Measurements from ENCODE around the gene KLHL33. TPM values are rescaled to one million over a fixed set of nuclear protein-coding genes. Genes with fewer than 3 reads are reported as not detected.

The KLHL33 gene
- polyA plus RNA-seq, 1 donor from 2014 or later, result not detected

DNA sequence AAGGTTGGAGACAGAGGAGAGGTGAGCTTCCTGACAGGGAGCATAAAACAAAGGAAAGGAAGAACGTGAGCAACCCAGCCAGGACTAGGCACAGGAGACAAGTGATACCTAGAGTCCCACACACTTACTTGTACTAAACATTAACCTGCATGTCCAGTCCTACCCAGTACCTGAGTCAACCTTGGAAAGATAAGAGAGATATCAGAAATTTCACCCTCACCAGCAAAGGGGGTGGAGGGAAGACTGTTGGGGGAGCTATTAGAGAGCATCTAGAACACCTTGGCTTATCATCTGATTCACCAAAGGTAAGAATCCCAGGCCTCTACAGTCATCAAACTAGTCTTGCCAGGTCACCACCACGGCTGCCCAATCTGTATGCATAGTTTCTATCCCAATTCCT lies 11.1 kb downstream of the KLHL33 start:
- Histone ChIP-seq H4K20me1 (ENCODE audit: insufficient read depth) (no peaks in the 10 kb centered on the region), H3K9me3 (ENCODE audit: low read length) (no peaks in the 10 kb centered on the region), H3K36me3 (ENCODE audit: insufficient read depth, low read length) (no peaks in the 10 kb centered on the region), H3K4me3 (ENCODE audit: low read length) (no peak overlapping the region), H3F3A (ENCODE audit: insufficient read depth, low read length, poor library complexity, severe bottlenecking) (no peaks in the 10 kb centered on the region), H3K4me2 (ENCODE audit: low read length) (no peak overlapping the region), H3K27ac (ENCODE audit: low read length) (no peak overlapping the region), H3K9me2 (ENCODE audit: insufficient read depth, low read length) (no peaks in the 10 kb centered on the region), H3K79me2 (replicated peaks; ENCODE audit: insufficient read depth, low read length) (no peaks in the 10 kb centered on the region), H2AFZ (ENCODE audit: low read depth, low read length) (no peak overlapping the region), H3K27me3 (ENCODE audit: insufficient read depth, low read depth, low read length) (no peaks in the 10 kb centered on the region), H3K9ac (ENCODE audit: low read length) (no peak overlapping the region)
- TF ChIP-seq MXI1 (conservative IDR thresholded peaks at IDR 0.05; ENCODE audit: poor library complexity, severe bottlenecking), result no peak
- TF ChIP-seq, protein P1, sequence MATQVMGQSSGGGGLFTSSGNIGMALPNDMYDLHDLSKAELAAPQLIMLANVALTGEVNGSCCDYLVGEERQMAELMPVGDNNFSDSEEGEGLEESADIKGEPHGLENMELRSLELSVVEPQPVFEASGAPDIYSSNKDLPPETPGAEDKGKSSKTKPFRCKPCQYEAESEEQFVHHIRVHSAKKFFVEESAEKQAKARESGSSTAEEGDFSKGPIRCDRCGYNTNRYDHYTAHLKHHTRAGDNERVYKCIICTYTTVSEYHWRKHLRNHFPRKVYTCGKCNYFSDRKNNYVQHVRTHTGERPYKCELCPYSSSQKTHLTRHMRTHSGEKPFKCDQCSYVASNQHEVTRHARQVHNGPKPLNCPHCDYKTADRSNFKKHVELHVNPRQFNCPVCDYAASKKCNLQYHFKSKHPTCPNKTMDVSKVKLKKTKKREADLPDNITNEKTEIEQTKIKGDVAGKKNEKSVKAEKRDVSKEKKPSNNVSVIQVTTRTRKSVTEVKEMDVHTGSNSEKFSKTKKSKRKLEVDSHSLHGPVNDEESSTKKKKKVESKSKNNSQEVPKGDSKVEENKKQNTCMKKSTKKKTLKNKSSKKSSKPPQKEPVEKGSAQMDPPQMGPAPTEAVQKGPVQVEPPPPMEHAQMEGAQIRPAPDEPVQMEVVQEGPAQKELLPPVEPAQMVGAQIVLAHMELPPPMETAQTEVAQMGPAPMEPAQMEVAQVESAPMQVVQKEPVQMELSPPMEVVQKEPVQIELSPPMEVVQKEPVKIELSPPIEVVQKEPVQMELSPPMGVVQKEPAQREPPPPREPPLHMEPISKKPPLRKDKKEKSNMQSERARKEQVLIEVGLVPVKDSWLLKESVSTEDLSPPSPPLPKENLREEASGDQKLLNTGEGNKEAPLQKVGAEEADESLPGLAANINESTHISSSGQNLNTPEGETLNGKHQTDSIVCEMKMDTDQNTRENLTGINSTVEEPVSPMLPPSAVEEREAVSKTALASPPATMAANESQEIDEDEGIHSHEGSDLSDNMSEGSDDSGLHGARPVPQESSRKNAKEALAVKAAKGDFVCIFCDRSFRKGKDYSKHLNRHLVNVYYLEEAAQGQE (IDR thresholded peaks at IDR 0.05; ENCODE audit: borderline replicate concordance), result no peak
- no peak for TF ChIP-seq EP300 (conservative IDR thresholded peaks at IDR 0.05; ENCODE audit: poor library complexity, severe bottlenecking)
- no peak for TF ChIP-seq RAD21 (conservative IDR thresholded peaks at IDR 0.05)
- no peak for TF ChIP-seq EZH2 (IDR thresholded peaks at IDR 0.05; ENCODE audit: borderline replicate concordance, insufficient read depth, low read length, poor library complexity, severe bottlenecking)
- TF ChIP-seq TAF1 (IDR thresholded peaks at IDR 0.05; ENCODE audit: low read depth), result no peak

GRCh38 chr14:20422886-20423285 lies 13.1 kb downstream of the KLHL33 start:
- no peak overlapping the region for H3K4me3 ChIP-seq (ENCODE audit: low read length)
- H3K9ac ChIP-seq (ENCODE audit: low read length), result no peak overlapping the region
- H4K20me1 ChIP-seq (ENCODE audit: insufficient read depth), result no peaks in the 10 kb centered on the region
- no peaks in the 10 kb centered on the region for H3K36me3 ChIP-seq (ENCODE audit: insufficient read depth, low read length)
- no peaks in the 10 kb centered on the region for H3K79me2 ChIP-seq (replicated peaks; ENCODE audit: insufficient read depth, low read length)
- no peaks in the 10 kb centered on the region for H3K9me3 ChIP-seq (ENCODE audit: low read length)
- H3K27ac ChIP-seq (ENCODE audit: low read length), result no peak overlapping the region
- H3K4me2 ChIP-seq (ENCODE audit: low read length), result no peak overlapping the region
- TF ChIP-seq POLR2AphosphoS5 (IDR thresholded peaks at IDR 0.05) (no peak), RAD21 (conservative IDR thresholded peaks at IDR 0.05) (no peak), MXI1 (conservative IDR thresholded peaks at IDR 0.05; ENCODE audit: poor library complexity, severe bottlenecking) (no peak), TAF1 (IDR thresholded peaks at IDR 0.05; ENCODE audit: low read depth) (no peak), EP300 (conservative IDR thresholded peaks at IDR 0.05; ENCODE audit: poor library complexity, severe bottlenecking) (no peak), SMC3 (conservative IDR thresholded peaks at IDR 0.05; ENCODE audit: poor library complexity) (no peak), EZH2 (IDR thresholded peaks at IDR 0.05; ENCODE audit: borderline replicate concordance, insufficient read depth, low read length, poor library complexity, severe bottlenecking) (no peak)
- TF ChIP-seq, protein P1 (IDR thresholded peaks at IDR 0.05; ENCODE audit: borderline replicate concordance), result no peak
- TF ChIP-seq, protein P2, sequence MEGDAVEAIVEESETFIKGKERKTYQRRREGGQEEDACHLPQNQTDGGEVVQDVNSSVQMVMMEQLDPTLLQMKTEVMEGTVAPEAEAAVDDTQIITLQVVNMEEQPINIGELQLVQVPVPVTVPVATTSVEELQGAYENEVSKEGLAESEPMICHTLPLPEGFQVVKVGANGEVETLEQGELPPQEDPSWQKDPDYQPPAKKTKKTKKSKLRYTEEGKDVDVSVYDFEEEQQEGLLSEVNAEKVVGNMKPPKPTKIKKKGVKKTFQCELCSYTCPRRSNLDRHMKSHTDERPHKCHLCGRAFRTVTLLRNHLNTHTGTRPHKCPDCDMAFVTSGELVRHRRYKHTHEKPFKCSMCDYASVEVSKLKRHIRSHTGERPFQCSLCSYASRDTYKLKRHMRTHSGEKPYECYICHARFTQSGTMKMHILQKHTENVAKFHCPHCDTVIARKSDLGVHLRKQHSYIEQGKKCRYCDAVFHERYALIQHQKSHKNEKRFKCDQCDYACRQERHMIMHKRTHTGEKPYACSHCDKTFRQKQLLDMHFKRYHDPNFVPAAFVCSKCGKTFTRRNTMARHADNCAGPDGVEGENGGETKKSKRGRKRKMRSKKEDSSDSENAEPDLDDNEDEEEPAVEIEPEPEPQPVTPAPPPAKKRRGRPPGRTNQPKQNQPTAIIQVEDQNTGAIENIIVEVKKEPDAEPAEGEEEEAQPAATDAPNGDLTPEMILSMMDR (IDR thresholded peaks at IDR 0.05; ENCODE audit: poor library complexity, severe bottlenecking), result no peak
- no peaks in the 10 kb centered on the region for H3K27me3 ChIP-seq (ENCODE audit: insufficient read depth, low read depth, low read length)
- H3F3A ChIP-seq (ENCODE audit: insufficient read depth, low read length, poor library complexity, severe bottlenecking), result no peaks in the 10 kb centered on the region
- H2AFZ ChIP-seq (ENCODE audit: low read depth, low read length), result no peak overlapping the region
- H3K9me2 ChIP-seq (ENCODE audit: insufficient read depth, low read length), result no peaks in the 10 kb centered on the region

All from neural cell (in vitro differentiated cells).